HAP-1 (cell line): ENCODE data around the gene BIRC7.
A peak's percentile ranks its signal among the peaks of the same experiment; 100 is the strongest.

ENCODE experiments used
- DNase-seq, 2 experiments: peaks; one replicate each; pipeline ENCODE4 v3.0.0-alpha.2; 2016 to 2020; ENCODE audit warnings: low spot score in 2 of 2
- H3K27me3 ChIP-seq: fragments of 250-450 bp; sonication (Bioruptor Pico); 2 replicates; pipeline ENCODE4 v1.5.1; 2020; ENCODE audit warnings: low read depth, mild to moderate bottlenecking, moderate library complexity
- H3K36me3 ChIP-seq: fragments of 250-450 bp; sonication (Bioruptor Pico); replicated peaks from 2 replicates; pipeline ENCODE4 v1.5.1; 2020; ENCODE audit warnings: mild to moderate bottlenecking
- H3K4me1 ChIP-seq: fragments of 250-450 bp; sonication (Bioruptor Pico); 2 replicates; pipeline ENCODE4 v1.5.1; 2020; ENCODE audit warnings: mild to moderate bottlenecking
- H3K4me3 ChIP-seq: fragments of 250-450 bp; sonication (Bioruptor Pico); 2 replicates; pipeline ENCODE4 v1.5.1; 2020; ENCODE audit warnings: mild to moderate bottlenecking, moderate library complexity
- H3K9me3 ChIP-seq: fragments of 250-450 bp; sonication (Bioruptor Pico); 2 replicates; pipeline ENCODE4 v1.5.1; 2020; ENCODE audit warnings: mild to moderate bottlenecking, moderate library complexity
- in situ Hi-C: fragments of 300-500 bp; cut with MboI; formaldehyde crosslinking; loops from 3 replicates; pipeline ENCODE4 v1.14.3; 2020; ENCODE audit warnings: low sequenced_read_pairs, inconsistent platforms, mixed read lengths

Gene BIRC7

GRCh38 chr20:63274381-63275228 lies 38.9 kb downstream of the BIRC7 start:
- in situ Hi-C loops = no loop called here
- no peak overlapping the region for H3K4me3 ChIP-seq
- H3K9me3 ChIP-seq = no peaks in the 10 kb centered on the region
- H3K27me3 ChIP-seq = no peaks in the 10 kb centered on the region
- no peak for DNase-seq
- H3K4me1 ChIP-seq = peaks cover 4% of the 10 kb centered on the region; the same call in 1 of the 2 replicates
- peaks cover 32% of the 10 kb centered on the region for H3K36me3 ChIP-seq

- peaks cover 45% of the 10 kb centered on the region for H3K36me3 ChIP-seq
- no peaks in the 10 kb centered on the region for H3K27me3 ChIP-seq
- peaks cover 4% of the 10 kb centered on the region; the same call in 1 of the 2 replicates for H3K4me1 ChIP-seq
- no peak for DNase-seq
- no peak overlapping the region for H3K4me3 ChIP-seq
- in situ Hi-C loops = no loop called here
- no peaks in the 10 kb centered on the region for H3K9me3 ChIP-seq
Observed at GRCh38 chr20:63275825-63276224, 40.1 kb downstream of the BIRC7 start.

- DNase-seq = no peak
- H3K36me3 ChIP-seq = peaks cover 45% of the 10 kb centered on the region
- in situ Hi-C loops = no loop called here
- no peaks in the 10 kb centered on the region for H3K27me3 ChIP-seq
- H3K4me1 ChIP-seq = 0 out of 2 replicates have a peak, but pooled peaks cover under 1% of the 10 kb centered on the region
- H3K4me3 ChIP-seq = no peak overlapping the region
- no peaks in the 10 kb centered on the region for H3K9me3 ChIP-seq
Observed at GRCh38 chr20:63276956-63277355, 41.3 kb downstream of the BIRC7 start.

- Histone ChIP-seq H3K4me3 (no peak overlapping the region), H3K4me1 (no peaks in the 10 kb centered on the region), H3K27me3 (no peaks in the 10 kb centered on the region), H3K9me3 (no peaks in the 10 kb centered on the region), H3K36me3 (peaks cover 47% of the 10 kb centered on the region)
- in situ Hi-C loops = no loop called here
- DNase-seq = no peak
Observed at GRCh38 chr20:63277466-63278272, 42.0 kb downstream of the BIRC7 start.

GRCh38 chr20:63278661-63279060 lies 43.0 kb downstream of the BIRC7 start:
- Histone ChIP-seq H3K36me3 (peaks cover 55% of the 10 kb centered on the region), H3K9me3 (no peaks in the 10 kb centered on the region), H3K4me1 (no peaks in the 10 kb centered on the region), H3K27me3 (no peaks in the 10 kb centered on the region), H3K4me3 (no peak overlapping the region)
- in situ Hi-C loops = no loop called here
- DNase-seq = no peak

- H3K36me3 ChIP-seq = peaks cover 55% of the 10 kb centered on the region
- no peaks in the 10 kb centered on the region for H3K9me3 ChIP-seq
- no peak overlapping the region for H3K4me3 ChIP-seq
- DNase-seq = no peak
- no peaks in the 10 kb centered on the region for H3K27me3 ChIP-seq
- H3K4me1 ChIP-seq = no peaks in the 10 kb centered on the region
- in situ Hi-C loops = no loop called here
Observed at GRCh38 chr20:63279931-63280330, 44.2 kb downstream of the BIRC7 start.

- Histone ChIP-seq H3K27me3 (no peaks in the 10 kb centered on the region), H3K9me3 (no peaks in the 10 kb centered on the region), H3K36me3 (peaks cover 55% of the 10 kb centered on the region), H3K4me1 (no peaks in the 10 kb centered on the region), H3K4me3 (no peak overlapping the region)
- DNase-seq = no peak
- in situ Hi-C loops = no loop called here
Observed at GRCh38 chr20:63280371-63280770, 44.7 kb downstream of the BIRC7 start.

- no peak overlapping the region for H3K4me3 ChIP-seq
- in situ Hi-C loops = no loop called here
- DNase-seq = peak in 1 of 2 experiments; percentile 39
- H3K36me3 ChIP-seq = peaks cover 56% of the 10 kb centered on the region
- no peaks in the 10 kb centered on the region for H3K27me3 ChIP-seq
- no peaks in the 10 kb centered on the region for H3K4me1 ChIP-seq
- H3K9me3 ChIP-seq = no peaks in the 10 kb centered on the region
Observed at GRCh38 chr20:63280929-63281545, 45.3 kb downstream of the BIRC7 start.

- Histone ChIP-seq H3K4me1 (no peaks in the 10 kb centered on the region), H3K4me3 (no peak overlapping the region), H3K9me3 (no peaks in the 10 kb centered on the region), H3K36me3 (peaks cover 47% of the 10 kb centered on the region), H3K27me3 (no peaks in the 10 kb centered on the region)
- no peak for DNase-seq
- in situ Hi-C loops = no loop called here
Observed at GRCh38 chr20:63281742-63282665, 46.3 kb downstream of the BIRC7 start.

GRCh38 chr20:63282946-63283345 lies 47.2 kb downstream of the BIRC7 start:
- Histone ChIP-seq H3K4me1 (no peaks in the 10 kb centered on the region), H3K9me3 (no peaks in the 10 kb centered on the region), H3K4me3 (no peak overlapping the region), H3K36me3 (peaks cover 38% of the 10 kb centered on the region), H3K27me3 (no peaks in the 10 kb centered on the region)
- no peak for DNase-seq
- in situ Hi-C loops = no loop called here

GRCh38 chr20:63283397-63284082 lies 47.8 kb downstream of the BIRC7 start:
- Histone ChIP-seq H3K4me1 (no peaks in the 10 kb centered on the region), H3K4me3 (no peak overlapping the region), H3K27me3 (no peaks in the 10 kb centered on the region), H3K36me3 (peaks cover 37% of the 10 kb centered on the region), H3K9me3 (no peaks in the 10 kb centered on the region)
- no peak for DNase-seq
- in situ Hi-C loops = no loop called here

- H3K36me3 ChIP-seq = peaks cover 36% of the 10 kb centered on the region
- no peaks in the 10 kb centered on the region for H3K27me3 ChIP-seq
- in situ Hi-C loops = no loop called here
- H3K4me3 ChIP-seq = no peak overlapping the region
- no peak for DNase-seq
- no peaks in the 10 kb centered on the region for H3K4me1 ChIP-seq
- no peaks in the 10 kb centered on the region for H3K9me3 ChIP-seq
Observed at GRCh38 chr20:63284083-63284440, 48.4 kb downstream of the BIRC7 start.

GRCh38 chr20:63284544-63284949 lies 48.8 kb downstream of the BIRC7 start:
- no peaks in the 10 kb centered on the region for H3K9me3 ChIP-seq
- DNase-seq = no peak
- H3K27me3 ChIP-seq = no peaks in the 10 kb centered on the region
- peaks cover 34% of the 10 kb centered on the region for H3K36me3 ChIP-seq
- H3K4me3 ChIP-seq = no peak overlapping the region
- no peaks in the 10 kb centered on the region for H3K4me1 ChIP-seq
- in situ Hi-C loops = no loop called here
